SHP77 treated with DMSO at 0.1 percent for 48 hours (cell line): ENCODE results near the gene ECI2.
"Not testable (repeated sequence)": the region's sequence is repeated elsewhere in the genome, so short reads cannot be mapped to it uniquely, and the experiment has no call there.

Experiments used
- DNase-seq: peaks from one replicate; lab custom pipeline; 2025; lab: John Stamatoyannopoulos, UW

The ECI2 gene

DNA sequence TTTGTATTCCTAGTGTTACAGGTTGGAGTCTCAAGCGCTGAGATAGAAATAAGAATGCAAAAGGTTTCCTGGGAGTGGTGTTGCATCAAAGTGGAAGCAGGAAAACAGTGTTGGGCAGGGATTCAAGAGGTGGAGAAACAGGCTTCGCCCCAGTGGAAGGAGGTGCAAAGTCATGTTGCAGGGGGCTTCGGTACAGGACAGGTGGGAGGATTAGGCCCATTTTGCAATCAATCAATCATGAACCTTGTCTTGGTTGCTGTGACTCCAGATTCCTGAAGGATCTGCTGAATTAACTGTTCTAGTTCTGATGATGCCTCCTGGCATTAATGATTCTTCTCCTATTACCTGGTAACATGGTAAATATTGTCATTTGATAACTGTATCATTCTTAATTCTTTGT is 34.1 kb downstream of the ECI2 start:
- no peak for DNase-seq

DNA sequence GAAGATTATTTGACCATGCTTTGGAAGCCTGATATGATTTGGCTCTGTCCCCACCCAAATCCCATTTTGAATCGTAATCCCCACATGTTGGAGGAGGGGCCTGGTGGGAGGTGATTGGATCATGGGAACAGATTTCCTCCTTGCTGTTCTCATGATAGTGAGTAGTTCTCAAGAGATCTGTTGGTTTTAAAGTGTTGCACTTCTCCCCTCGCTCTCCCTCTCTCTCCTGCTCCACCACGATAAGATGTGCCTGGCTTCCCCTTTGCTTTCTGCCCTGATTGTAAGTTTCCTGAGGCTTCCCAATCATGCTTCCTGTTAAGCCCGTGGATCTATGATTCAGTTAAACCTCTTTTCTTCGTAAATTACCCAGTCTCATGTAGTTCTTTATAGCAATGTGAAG is 34.7 kb downstream of the ECI2 start:
- no peak for DNase-seq

DNA sequence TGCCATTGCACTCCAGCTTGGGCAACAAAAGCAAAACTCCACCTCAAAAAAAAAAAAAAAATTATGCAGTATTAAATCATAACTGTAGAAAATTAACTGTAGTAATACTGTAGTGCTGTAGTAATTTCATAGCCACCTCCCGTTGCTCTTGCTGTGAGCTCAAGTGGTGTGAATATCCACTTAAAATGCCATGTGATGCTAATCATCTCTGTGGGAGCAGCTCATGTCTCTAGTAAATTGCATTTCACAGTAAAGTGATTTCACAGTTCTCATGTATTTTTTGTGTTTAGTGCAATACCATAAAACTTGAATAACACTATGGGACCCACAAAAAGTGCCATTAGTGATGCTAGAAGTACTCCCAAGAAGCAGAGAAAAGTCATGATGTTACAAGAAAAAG is 42.1 kb downstream of the ECI2 start:
- no peak for DNase-seq

DNA sequence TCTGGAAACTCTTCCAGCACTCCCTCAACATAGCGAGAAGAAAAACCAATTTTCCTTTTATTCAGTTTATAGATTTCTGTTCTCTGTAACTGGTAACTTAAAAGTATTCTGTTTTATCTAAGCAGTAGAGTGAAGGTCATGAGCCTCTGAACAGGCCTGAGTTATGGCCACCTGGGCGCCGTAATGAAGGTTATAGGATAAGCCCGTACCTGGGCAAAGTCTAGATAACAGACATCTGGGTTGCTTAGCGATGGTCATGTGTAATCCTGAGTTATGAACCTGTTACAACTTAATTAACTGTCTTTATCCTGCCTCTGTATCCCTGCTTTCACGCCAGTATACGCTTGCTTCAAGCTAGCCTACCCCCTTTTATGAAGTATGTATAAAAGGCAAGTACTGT is 43.4 kb downstream of the ECI2 start:
- no peak for DNase-seq

DNA sequence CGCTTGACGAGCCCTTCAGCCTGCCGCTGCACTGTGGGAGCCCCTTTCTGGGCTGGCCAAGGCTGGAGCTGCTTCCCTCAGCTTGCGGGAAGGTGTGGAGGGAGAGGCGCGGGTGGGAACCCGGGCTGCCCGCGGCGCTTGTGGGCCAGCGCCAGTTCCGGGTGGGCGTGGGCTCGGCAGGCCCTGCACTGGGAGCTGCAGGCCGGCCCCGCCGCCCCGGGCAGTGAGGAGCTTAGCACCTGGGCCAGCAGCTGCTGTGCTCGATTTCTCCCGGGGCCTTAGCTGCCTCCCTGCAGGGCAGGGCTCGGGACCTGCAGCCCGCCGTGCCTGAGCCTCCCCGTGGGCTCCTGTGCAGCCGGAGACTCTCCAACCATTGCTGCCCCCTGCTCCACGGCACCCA is 45.3 kb downstream of the ECI2 start:
- DNase-seq = not testable (repeated sequence)

DNA sequence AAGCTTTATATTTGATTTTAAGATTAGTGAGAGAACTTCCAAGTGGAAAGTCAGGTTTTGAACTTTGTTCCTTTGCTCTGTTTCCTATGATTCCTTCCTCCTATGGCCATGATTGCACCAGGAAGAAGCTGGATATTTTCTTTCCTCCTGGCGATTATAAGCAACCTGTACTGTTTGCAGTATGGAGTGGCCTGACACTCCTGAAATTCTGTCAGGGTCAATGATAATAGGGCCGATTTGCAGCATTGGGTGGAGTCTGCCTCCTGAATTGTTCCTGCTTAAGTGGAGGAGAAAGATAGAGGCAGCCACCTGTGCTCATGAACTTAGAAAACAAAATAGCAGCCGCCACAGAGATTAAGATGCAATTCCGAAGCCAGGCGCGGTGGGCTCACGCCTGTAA is 46.7 kb downstream of the ECI2 start:
- no peak for DNase-seq

DNA sequence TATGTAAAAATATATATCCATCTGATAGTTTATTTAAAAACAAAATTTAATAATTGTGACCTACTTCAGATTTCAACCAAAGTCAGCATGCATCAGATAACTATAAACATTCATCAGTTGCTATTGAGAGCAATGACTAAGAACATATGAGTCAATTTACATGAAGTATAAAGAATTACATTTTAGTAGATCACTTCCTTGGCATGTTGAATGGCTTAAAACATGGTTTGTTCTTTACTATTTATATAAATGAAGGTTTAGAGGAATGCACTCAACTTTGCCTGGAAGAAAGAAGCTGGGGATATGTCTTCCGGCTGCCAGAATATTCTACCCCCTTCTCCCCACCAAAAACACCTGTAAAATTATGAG is 50.1 kb downstream of the ECI2 start:
- no peak for DNase-seq

DNA sequence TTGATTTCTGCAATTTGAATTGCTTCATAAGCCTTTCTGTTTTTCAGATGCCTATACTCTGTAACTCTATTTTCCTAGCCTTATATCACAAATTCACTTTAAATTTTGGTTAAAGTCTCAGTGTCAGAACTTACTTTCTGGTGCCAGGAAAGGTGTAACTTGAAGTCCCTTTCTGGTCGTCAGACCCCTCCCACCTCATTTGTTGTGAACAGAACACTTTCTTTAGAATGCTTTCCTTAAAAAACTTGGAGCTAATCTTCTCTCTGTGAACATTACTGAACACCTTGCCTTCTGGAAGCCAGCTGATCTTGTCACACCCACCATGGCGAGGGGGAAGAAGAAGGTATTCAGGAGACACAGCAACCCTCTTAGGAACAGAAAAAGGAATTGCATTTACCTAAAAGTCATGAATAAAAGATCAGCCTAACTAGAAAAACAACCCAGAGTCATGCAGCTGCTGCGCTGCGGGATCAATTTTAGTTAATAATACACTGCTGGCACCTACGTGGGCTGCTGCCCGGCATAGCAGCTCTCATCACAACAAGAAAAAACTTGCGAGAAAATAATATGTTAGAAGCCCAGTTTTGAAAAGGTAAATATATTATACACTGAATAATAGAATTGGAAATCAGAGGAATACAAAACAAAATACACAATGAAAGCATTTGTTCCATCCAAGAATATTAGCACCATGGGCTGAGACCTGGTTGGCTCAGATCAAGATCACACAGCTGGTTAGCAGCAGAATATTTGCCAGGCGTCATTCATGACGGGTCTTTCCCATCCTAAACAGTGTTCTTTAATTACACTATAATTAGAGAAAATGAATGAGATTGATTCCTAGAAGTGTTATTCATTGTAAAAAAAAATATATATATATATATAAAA is 50.7 kb downstream of the ECI2 start:
- no peak for DNase-seq

DNA sequence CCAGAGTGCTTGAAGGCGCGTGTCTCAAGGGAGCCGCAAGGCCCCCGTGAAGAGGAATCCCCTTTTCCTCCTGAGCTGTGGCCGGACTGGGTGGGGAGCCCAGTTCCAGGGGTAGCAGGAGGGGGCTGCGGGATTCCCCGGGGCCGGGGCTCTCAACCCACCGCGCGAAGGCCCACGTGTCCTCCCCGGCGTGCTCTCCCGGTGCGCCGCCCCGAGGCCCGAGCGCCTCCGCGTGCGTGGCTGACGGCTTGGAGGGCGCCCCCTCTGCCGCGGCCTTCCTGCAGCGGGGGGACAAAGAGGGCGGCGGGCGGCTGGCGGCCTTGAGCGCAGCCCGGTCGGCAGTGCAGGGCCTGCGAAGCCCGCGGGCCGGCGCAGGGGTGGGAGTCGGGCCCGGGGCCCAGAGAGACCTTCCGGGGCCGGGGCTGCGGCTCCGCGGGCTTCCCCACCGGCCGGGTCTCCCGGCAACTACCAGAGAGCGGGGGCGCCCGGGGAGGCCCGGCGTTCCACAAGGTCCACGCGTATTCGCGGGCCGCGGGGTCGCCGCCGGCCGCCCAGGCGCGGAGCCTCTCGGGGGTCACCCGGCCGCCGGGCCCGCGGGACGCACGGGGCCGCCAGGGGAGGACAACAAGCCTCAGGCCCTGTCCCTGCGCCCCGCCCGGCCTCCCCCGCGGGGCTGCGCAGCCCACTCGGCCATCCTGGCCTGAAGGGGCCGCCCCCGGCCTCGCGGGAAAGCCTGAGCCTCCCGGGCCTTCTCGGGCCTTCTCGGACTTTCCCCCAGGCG is 56.5 kb downstream of the ECI2 start, which contains the start of gene FAM217A:
Gene FAM217A (minus strand): TSS at position 447 of the 781 bp plus-strand sequence. CDS start 1,723 bp downstream, outside the sequence.
- DNase-seq = no peak

DNA sequence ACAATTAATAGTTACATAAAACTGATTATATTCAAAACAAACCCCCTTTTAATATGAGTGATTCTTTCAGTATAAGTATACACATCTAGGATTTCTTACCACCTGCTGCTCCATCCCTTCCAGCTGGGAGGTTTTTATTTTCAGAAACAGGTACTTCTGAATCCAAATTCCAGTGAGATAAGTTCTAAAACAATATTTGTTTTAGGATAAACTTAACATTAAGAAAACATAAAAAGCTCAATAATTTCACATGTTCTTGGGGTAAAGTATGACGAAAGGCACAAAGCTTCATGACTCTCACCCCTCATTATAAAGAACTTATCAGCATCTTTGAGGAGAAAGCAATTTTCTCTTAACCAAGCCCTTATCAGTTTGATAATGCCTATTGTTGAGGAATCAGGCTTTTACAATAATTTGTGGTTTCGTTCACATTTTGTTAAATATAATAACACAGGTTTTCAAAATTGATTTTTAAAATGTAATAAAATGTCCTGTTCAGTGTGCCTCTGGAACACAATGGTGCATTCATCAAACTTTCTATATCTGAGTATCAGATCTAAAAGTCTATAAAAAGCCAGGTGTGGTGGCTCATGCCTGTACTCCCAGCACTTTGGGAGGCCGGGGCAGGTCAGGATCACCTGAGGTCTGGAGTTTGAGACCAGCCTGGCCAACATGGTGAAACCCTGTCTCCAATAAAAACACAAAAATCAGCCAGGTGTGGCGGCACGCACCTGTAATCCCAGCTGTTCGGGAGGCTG is 60.7 kb downstream of the ECI2 start:
- no peak for DNase-seq

DNA sequence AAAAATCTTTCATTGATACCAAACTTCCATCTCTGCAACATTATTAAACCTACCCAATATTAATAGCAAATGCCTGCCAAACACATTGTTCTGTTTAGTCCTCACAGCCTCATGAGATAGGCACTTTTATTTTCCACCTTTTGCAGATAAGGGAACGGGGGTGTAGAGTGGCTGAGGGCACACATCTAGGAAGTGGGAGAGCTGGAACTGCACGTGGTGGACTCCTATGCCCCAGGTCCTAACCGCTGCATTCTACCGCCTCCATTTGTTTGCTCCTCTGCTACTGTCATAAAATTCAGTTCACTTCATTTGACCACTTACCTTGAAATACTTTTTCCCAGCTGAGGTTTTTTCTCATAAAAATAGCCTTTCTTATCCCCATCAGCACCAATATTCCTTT is 64.0 kb downstream of the ECI2 start:
- DNase-seq = no peak

DNA sequence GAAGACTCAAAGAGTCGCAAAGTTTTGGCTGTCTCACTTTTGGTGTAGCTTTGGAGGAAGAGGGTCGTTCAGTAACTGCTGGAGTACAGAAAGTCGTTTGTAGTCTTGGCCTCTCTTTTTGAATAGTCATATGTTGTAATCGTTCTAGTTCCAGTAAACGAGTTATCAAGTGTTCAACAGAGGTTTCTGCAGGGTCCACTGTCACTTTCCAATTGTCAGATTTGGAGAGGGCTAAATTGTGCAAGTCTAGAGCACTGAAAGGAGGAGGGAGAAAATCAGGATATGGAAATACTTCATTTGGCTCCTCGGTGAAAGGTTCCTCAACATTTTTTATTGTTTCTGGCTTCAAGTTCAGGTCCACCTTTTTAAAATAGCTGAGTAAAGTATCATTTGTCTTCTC is 66.2 kb downstream of the ECI2 start:
- no peak for DNase-seq

DNA sequence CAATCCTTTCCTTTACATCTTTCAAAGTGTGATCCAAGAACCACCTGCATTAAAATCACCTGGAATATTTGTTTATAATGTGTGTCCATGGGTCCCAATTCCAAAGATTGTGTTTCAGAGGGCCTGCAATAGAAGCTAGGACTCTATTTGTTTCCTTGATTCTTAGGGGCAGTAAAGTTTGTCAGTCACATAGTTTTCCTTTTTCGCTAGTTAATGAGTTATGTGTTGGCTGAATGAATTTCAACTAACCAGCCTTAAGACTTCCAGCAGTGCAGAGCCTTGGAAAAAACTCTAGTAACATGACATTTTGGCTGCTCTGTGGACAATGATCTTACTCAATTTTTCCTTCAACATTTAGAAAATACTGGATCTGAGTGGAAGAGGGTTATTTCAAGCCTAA is 67.7 kb downstream of the ECI2 start:
- DNase-seq = no peak

DNA sequence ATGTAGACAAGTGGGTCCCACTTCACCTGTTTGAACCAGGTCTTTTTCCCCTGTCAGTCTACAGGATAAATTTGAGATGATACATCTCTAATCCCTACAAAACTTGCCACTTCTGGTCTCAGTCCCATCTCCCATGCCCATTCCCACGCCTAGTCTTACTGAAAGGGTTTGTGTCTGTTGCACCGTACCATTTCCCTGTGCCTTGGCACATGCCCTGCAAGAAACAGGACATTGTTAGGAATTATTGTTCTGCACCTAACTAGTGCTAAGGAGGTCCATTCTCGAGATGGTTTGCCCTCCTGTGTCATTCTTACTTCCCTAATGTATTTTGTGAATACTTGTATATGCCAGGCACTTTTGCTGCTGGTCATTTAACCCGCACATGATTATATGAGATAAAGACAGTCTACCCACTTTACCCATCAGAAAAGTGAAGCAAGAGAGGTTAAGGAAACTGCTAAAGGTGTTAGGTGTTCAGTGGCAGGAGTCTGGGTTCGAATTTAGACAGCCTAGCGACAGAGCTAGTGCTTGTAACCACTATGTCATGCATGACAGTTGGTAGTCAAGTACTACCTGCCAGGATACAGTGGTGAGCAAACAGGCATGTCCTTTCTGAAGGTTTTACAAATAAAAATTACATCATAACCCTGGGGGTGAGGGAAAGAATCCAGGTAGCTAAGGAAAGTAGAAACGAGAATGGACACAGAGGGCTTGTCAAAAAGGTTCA is 69.2 kb downstream of the ECI2 start:
- DNase-seq = no peak
